GM12878 (cell line): ENCODE measurements around the gene TICRR. TPM values are rescaled to one million over a fixed set of nuclear protein-coding genes. Genes with fewer than 3 reads are reported as not detected.

Experiments
- ATAC-seq: fragments of 200-7000 bp; cut with Tn5 transposase; 3 replicates; pipeline ENCODE4 v1.9.1; 2020; ENCODE audit warnings: mild to moderate bottlenecking, moderate library complexity
- BruUV-seq: library from RNA; stranded (reverse); fragments of 400-500 nt; replicated peaks from 2 replicates; lab custom pipeline; 2021; lab: Mats Ljungman, UMichigan
- CTCF ChIA-PET: fragments of 300-600 bp; sonication (Branson Sonifier 250); formaldehyde crosslinking; extraction: SDS; loops from one replicate; lab custom pipeline; 2021; ENCODE audit warnings: inconsistent platforms; lab: Yijun Ruan, JAX
- POLR2A ChIA-PET: fragments of 350-600 bp; formaldehyde crosslinking; extraction: SDS; loops from one replicate; lab custom pipeline; 2021; ENCODE audit warnings: inconsistent platforms; lab: Charles Lee
- RAD21 ChIA-PET: fragments of 300-600 bp; sonication (Branson Sonifier 250); formaldehyde crosslinking; loops from one replicate; lab custom pipeline; 2023; ENCODE audit warnings: antibody characterized with exemption; ENCODE audit not compliant: unreplicated experiment; lab: Charles Lee
- SMC1A ChIA-PET: fragments of 300-600 bp; sonication (Branson Sonifier 250); formaldehyde crosslinking; loops from one replicate; lab custom pipeline; 2023; ENCODE audit not compliant: unreplicated experiment, uncharacterized antibody; lab: Charles Lee
- DNase-seq: peaks from one replicate; pipeline ENCODE4 v3.0.0-alpha.2; 2011; ENCODE audit warnings: low read depth, low spot score
- FAIRE-seq: peaks from 3 replicates; lab custom pipeline; 2011; peaks lifted over from hg19 to GRCh38; lab: Jason Lieb, UNC
- H2AFZ ChIP-seq: 2 replicates; pipeline ENCODE4 v1.6.0; 2011; ENCODE audit warnings: low read depth, low read length, control low read depth; ENCODE audit not compliant: control insufficient read depth
- H3K27ac ChIP-seq: 2 replicates; pipeline ENCODE4 v1.5.1; 2011; ENCODE audit warnings: control low read depth; ENCODE audit not compliant: control insufficient read depth, insufficient read depth
- H3K27me3 ChIP-seq, 2 experiments: replicated peaks in 1 of 2; 2 replicates each; pipeline versions ENCODE4 v1.6.0 to v1.6.1; 2011; ENCODE audit warnings: low read length in 1 of 2; ENCODE audit not compliant: control insufficient read depth in 2 of 2, insufficient read depth in 2 of 2
- H3K36me3 ChIP-seq, 2 experiments: 2 replicates each; pipeline ENCODE4 v1.5.1; 2011; ENCODE audit warnings: low read length in 1 of 2; ENCODE audit not compliant: control insufficient read depth in 2 of 2, insufficient read depth in 2 of 2
- H3K4me1 ChIP-seq: 2 replicates; pipeline ENCODE4 v1.6.1; 2011; ENCODE audit warnings: mild to moderate bottlenecking, low read length, moderate library complexity, mixed read lengths; ENCODE audit not compliant: control insufficient read depth, insufficient read depth
- H3K4me2 ChIP-seq: 2 replicates; pipeline ENCODE4 v1.6.0; 2011; ENCODE audit warnings: control low read depth; ENCODE audit not compliant: control insufficient read depth, insufficient read depth
- H3K4me3 ChIP-seq: fragments of 200-600 bp; sonication (generic); 2 replicates; pipeline ENCODE4 v1.5.1; 2016
- H3K79me2 ChIP-seq: 2 replicates; pipeline ENCODE4 v1.6.0; 2011; ENCODE audit warnings: low read length; ENCODE audit not compliant: control insufficient read depth, insufficient read depth
- H3K9ac ChIP-seq: 2 replicates; pipeline ENCODE4 v1.8.0; 2011; ENCODE audit warnings: low read length, control low read depth, mixed read lengths; ENCODE audit not compliant: control insufficient read depth, insufficient read depth
- H3K9me3 ChIP-seq: replicated peaks from 3 replicates; pipeline ENCODE4 v1.5.1; 2011; ENCODE audit warnings: mild to moderate bottlenecking, low read length; ENCODE audit not compliant: control insufficient read depth, insufficient read depth
- H4K20me1 ChIP-seq: 2 replicates; pipeline ENCODE4 v1.6.0; 2011; ENCODE audit not compliant: control insufficient read depth, insufficient read depth
- CBX3 ChIP-seq: fragments of 200-600 bp; sonication (generic); IDR thresholded peaks from 2 replicates; pipeline ENCODE4 v1.6.1; 2016; ENCODE audit warnings: low read depth, borderline replicate concordance
- EP300 ChIP-seq, 2 experiments: fragments of 150-350 bp in 1 of 2; IDR thresholded peaks; 2 replicates each; pipeline ENCODE4 v1.6.1; 2011 to 2012; ENCODE audit warnings: low read depth in 2 of 2, low read length in 2 of 2, borderline replicate concordance in 1 of 2, improper control_type of control experiment in 1 of 2, inconsistent platforms in 1 of 2; ENCODE audit not compliant: control insufficient read depth in 1 of 2
- MEF2B ChIP-seq: fragments of 450-650 bp; IDR thresholded peaks from 2 replicates; pipeline ENCODE4 v1.6.1; 2018; ENCODE audit warnings: mild to moderate bottlenecking, moderate library complexity; ENCODE audit not compliant: partially characterized antibody, poor library complexity, severe bottlenecking
- NFXL1 ChIP-seq: fragments of 450-650 bp; IDR thresholded peaks from 2 replicates; pipeline ENCODE4 v1.6.1; 2017; ENCODE audit warnings: antibody characterized with exemption, mild to moderate bottlenecking, borderline replicate concordance
- NFYA ChIP-seq: IDR thresholded peaks from 2 replicates; pipeline ENCODE4 v1.6.1; 2011; ENCODE audit warnings: low read depth, mild to moderate bottlenecking, low read length, improper control_type of control experiment, borderline replicate concordance
- NR2C2 ChIP-seq: IDR thresholded peaks from 2 replicates; pipeline ENCODE4 v1.6.1; 2011; ENCODE audit warnings: borderline replicate concordance, low read depth; ENCODE audit not compliant: control insufficient read depth, insufficient read length
- PAX8 ChIP-seq: fragments of 450-650 bp; IDR thresholded peaks from 2 replicates; pipeline ENCODE4 v1.6.1; 2017; ENCODE audit warnings: mild to moderate bottlenecking, moderate library complexity
- SIX5 ChIP-seq: IDR thresholded peaks from 2 replicates; pipeline ENCODE4 v1.6.1; 2011; ENCODE audit warnings: mild to moderate bottlenecking, low read depth, low read length, moderate library complexity; ENCODE audit not compliant: severe bottlenecking
- ZNF217 ChIP-seq: fragments of 450-650 bp; IDR thresholded peaks from 2 replicates; pipeline ENCODE4 v1.6.1; 2017; ENCODE audit warnings: antibody characterized with exemption, mild to moderate bottlenecking
- WGBS: methylation state at CpG from one replicate; pipeline ENCODE4 v1.1.6; 2016; ENCODE audit warnings: low lambda C conversion rate; ENCODE audit not compliant: insufficient replicate concordance, insufficient coverage; ENCODE audit errors: missing lambda C conversion rate; 5-methylcytosine and 5-hydroxymethylcytosine counted together
- in situ Hi-C: fragments of 300-500 bp; cut with MboI; formaldehyde crosslinking; loops from 9 replicates; pipeline ENCODE4 v1.14.3; 2018; ENCODE audit warnings: mixed read lengths
- intact Hi-C: fragments of 100-400 bp; cut with micrococcal nuclease; formaldehyde crosslinking; loops from one replicate; pipeline ENCODE4 v1.14.2; 2022; ENCODE audit not compliant: unreplicated experiment
- polyA plus RNA-seq, 11 experiments: library from polyadenylated mRNA; depleted of rRNA in 4 of 11; unstranded in 6 of 11; stranded (reverse) in 5 of 11; fragments of >200 nt; fragmentation: Nextera tagmentation in 4 of 11; fragmentation: Illumina TruSeq in 1 of 11; extraction: Ambion mirVana in 4 of 11; extraction: Trizol in 1 of 11; gene quantifications; 1 replicate in 1 of 11; 2 replicates in 10 of 11; pipeline versions ENCODE4 v1.2.1 to v1.2.3, GENCODE V29; 2011 to 2016; ENCODE audit warnings: inconsistent platforms in 2 of 11, missing spikeins in 2 of 11, low read depth in 1 of 11
- total RNA-seq, 4 experiments: library from RNA; depleted of rRNA in 3 of 4; stranded (reverse); fragments of >200 nt in 3 of 4; fragmentation: Illumina TruSeq in 1 of 4; extraction: Trizol in 1 of 4; gene quantifications; 2 replicates each; pipeline versions ENCODE4 v1.2.1 to v1.2.3, GENCODE V29; 2013 to 2021
- TF ChIP-seq, protein P1 (sequence below): fragments of 450-650 bp; IDR thresholded peaks from 2 replicates; pipeline ENCODE4 v1.6.1; 2017; ENCODE audit warnings: mild to moderate bottlenecking, moderate library complexity
- TF ChIP-seq, protein P2 (sequence below): fragments of 150-350 bp; IDR thresholded peaks from 2 replicates; pipeline ENCODE4 v1.6.1; 2014; ENCODE audit warnings: mild to moderate bottlenecking, low read depth, low read length
- TF ChIP-seq, protein P3 (sequence below): fragments of 450-650 bp; IDR thresholded peaks from 2 replicates; pipeline ENCODE4 v1.6.1; 2018; ENCODE audit warnings: mild to moderate bottlenecking, low read depth, moderate library complexity; ENCODE audit not compliant: partially characterized antibody

Gene TICRR
- total and polyA plus RNA-seq, 10 of the 15 experiments (the other 5 are each of a cell fraction or from before 2014, with no cell fraction given), result 0.58 to 21.5 (median 11.5) TPM

DNA sequence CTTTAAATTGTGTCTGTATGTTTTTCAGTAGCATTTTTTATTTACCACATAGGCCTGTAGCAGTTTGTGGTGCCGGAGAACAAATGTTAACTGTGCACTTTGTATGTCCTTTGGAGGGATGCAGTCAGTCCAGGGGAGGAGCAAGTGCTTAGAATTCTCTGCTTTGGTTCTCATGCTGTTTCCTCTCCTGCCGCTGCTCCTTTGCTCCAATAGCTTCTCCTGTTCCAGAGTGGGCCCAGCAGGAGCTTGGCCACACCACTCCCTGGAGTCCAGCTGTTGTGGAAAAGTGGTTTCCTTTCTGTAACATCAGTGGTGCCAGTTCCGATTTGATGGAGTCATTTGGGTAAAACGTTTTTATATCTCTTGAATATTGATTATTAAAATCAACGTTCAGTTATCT is 16.6 kb downstream of the TICRR start:
- H3K36me3 ChIP-seq, result peaks cover 14 to 26% of the 10 kb centered on the region in 2 experiments
- DNase-seq (no peak), ATAC-seq (no peak), FAIRE-seq (no peak)
- no peak overlapping the region for H3K9ac ChIP-seq
- H3K4me3 ChIP-seq, result no peak overlapping the region
- SMC1A ChIA-PET, result interaction anchor here (0.9 to 1.1 kb wide), 2 partner anchors 10 to 38 kb away, joined by 3 to 4 read pairs; no protein-coding TSS in a partner anchor
- RAD21 ChIA-PET, result no interaction called here
- CTCF ChIA-PET, result interaction anchor here (0.8 kb wide), 1 partner anchor 9 kb away, joined by 7 read pairs; no protein-coding TSS in a partner anchor
- in situ Hi-C loops (loop anchor here (25.0 kb wide), 1 partner anchor 1370 kb away; the partner anchor contains the start of gene RCCD1), intact Hi-C loops (no loop called here)
- no peaks in the 10 kb centered on the region for H4K20me1 ChIP-seq
- H2AFZ ChIP-seq, result no peak overlapping the region
- WGBS, result 55% methylated on average over 5 of the region's 5 CpGs
- POLR2A ChIA-PET, result no interaction called here
- no TSS peak for BruUV-seq
- no peak overlapping the region for H3K4me2 ChIP-seq
- H3K9me3 ChIP-seq, result no peaks in the 10 kb centered on the region
- no peaks in the 10 kb centered on the region for H3K27me3 ChIP-seq
- no peak overlapping the region for H3K27ac ChIP-seq
- H3K4me1 ChIP-seq, result no peaks in the 10 kb centered on the region
- H3K79me2 ChIP-seq, result no peaks in the 10 kb centered on the region; the same call in 1 of the 2 replicates
- TF ChIP-seq ZNF217 (no peak), CBX3 (no peak), PAX8 (no peak), SIX5 (no peak), EP300 (IDR thresholded peaks at IDR 0.05; ENCODE audit: borderline replicate concordance in 1 of 2, control insufficient read depth in 1 of 2, low read depth in 2 of 2, low read length in 2 of 2) (no peak), MEF2B (no peak), NFXL1 (no peak), NFYA (no peak), NR2C2 (no peak)
- TF ChIP-seq, protein P1, sequence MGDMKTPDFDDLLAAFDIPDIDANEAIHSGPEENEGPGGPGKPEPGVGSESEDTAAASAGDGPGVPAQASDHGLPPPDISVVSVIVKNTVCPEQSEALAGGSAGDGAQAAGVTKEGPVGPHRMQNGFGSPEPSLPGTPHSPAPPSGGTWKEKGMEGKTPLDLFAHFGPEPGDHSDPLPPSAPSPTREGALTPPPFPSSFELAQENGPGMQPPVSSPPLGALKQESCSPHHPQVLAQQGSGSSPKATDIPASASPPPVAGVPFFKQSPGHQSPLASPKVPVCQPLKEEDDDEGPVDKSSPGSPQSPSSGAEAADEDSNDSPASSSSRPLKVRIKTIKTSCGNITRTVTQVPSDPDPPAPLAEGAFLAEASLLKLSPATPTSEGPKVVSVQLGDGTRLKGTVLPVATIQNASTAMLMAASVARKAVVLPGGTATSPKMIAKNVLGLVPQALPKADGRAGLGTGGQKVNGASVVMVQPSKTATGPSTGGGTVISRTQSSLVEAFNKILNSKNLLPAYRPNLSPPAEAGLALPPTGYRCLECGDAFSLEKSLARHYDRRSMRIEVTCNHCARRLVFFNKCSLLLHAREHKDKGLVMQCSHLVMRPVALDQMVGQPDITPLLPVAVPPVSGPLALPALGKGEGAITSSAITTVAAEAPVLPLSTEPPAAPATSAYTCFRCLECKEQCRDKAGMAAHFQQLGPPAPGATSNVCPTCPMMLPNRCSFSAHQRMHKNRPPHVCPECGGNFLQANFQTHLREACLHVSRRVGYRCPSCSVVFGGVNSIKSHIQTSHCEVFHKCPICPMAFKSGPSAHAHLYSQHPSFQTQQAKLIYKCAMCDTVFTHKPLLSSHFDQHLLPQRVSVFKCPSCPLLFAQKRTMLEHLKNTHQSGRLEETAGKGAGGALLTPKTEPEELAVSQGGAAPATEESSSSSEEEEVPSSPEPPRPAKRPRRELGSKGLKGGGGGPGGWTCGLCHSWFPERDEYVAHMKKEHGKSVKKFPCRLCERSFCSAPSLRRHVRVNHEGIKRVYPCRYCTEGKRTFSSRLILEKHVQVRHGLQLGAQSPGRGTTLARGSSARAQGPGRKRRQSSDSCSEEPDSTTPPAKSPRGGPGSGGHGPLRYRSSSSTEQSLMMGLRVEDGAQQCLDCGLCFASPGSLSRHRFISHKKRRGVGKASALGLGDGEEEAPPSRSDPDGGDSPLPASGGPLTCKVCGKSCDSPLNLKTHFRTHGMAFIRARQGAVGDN, result no peak
- TF ChIP-seq, protein P2, sequence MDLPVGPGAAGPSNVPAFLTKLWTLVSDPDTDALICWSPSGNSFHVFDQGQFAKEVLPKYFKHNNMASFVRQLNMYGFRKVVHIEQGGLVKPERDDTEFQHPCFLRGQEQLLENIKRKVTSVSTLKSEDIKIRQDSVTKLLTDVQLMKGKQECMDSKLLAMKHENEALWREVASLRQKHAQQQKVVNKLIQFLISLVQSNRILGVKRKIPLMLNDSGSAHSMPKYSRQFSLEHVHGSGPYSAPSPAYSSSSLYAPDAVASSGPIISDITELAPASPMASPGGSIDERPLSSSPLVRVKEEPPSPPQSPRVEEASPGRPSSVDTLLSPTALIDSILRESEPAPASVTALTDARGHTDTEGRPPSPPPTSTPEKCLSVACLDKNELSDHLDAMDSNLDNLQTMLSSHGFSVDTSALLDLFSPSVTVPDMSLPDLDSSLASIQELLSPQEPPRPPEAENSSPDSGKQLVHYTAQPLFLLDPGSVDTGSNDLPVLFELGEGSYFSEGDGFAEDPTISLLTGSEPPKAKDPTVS, result no peak
- TF ChIP-seq, protein P3, sequence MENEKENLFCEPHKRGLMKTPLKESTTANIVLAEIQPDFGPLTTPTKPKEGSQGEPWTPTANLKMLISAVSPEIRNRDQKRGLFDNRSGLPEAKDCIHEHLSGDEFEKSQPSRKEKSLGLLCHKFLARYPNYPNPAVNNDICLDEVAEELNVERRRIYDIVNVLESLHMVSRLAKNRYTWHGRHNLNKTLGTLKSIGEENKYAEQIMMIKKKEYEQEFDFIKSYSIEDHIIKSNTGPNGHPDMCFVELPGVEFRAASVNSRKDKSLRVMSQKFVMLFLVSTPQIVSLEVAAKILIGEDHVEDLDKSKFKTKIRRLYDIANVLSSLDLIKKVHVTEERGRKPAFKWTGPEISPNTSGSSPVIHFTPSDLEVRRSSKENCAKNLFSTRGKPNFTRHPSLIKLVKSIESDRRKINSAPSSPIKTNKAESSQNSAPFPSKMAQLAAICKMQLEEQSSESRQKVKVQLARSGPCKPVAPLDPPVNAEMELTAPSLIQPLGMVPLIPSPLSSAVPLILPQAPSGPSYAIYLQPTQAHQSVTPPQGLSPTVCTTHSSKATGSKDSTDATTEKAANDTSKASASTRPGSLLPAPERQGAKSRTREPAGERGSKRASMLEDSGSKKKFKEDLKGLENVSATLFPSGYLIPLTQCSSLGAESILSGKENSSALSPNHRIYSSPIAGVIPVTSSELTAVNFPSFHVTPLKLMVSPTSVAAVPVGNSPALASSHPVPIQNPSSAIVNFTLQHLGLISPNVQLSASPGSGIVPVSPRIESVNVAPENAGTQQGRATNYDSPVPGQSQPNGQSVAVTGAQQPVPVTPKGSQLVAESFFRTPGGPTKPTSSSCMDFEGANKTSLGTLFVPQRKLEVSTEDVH, result no peak
